Pancreas (tissue), 10 donors: ENCODE data around the gene GPN1. TPM values are rescaled to one million over a fixed set of nuclear protein-coding genes. Genes with fewer than 3 reads are reported as not detected.
A peak's percentile ranks its signal among the peaks of the same experiment; 100 is the strongest.

ENCODE experiments used
- ATAC-seq, 4 donors: fragments of 200-7000 bp; cut with Tn5 transposase; one replicate each; pipeline versions ENCODE4 v1.8.0 to v1.9.1; 2020; ENCODE audit warnings: mild to moderate bottlenecking in 4 of 4, moderate library complexity in 4 of 4
- DNase-seq, 6 donors: peaks; one replicate each; pipeline ENCODE4 v3.0.0-alpha.2; 2020
- FAIRE-seq: peaks from 2 replicates; lab custom pipeline; 2012; peaks lifted over from hg19 to GRCh38; lab: Jason Lieb, UNC
- H3K27ac ChIP-seq, 4 donors: fragments of 200-600 bp; sonication (generic); 1 replicate in 3 of 4; 2 replicates in 1 of 4; pipeline versions ENCODE4 v1.5.0 to v1.8.0; 2020
- H3K27me3 ChIP-seq, 4 donors: fragments of 200-600 bp; one replicate each; pipeline ENCODE4 v1.8.0; 2021
- H3K36me3 ChIP-seq, 3 donors: fragments of 200-600 bp; sonication (generic) in 1 of 3; one replicate each; pipeline versions ENCODE4 v1.5.0 to v1.8.0; 2020 to 2021
- H3K4me1 ChIP-seq, 3 donors: fragments of 200-600 bp; one replicate each; pipeline ENCODE4 v1.8.0; 2021
- H3K4me3 ChIP-seq, 4 donors: fragments of 200-600 bp; sonication (generic) in 2 of 4; one replicate each; pipeline versions ENCODE4 v1.5.0 to v1.8.0; 2020 to 2021
- H3K9me3 ChIP-seq, 4 donors: fragments of 200-600 bp; one replicate each; pipeline ENCODE4 v1.8.0; 2021
- WGBS, 2 donors: extraction: QIAGEN DNeasy Blood & Tissue Kit; methylation state at CpG; one replicate each; pipeline ENCODE4 v1.1.7; 2013; 5-methylcytosine and 5-hydroxymethylcytosine counted together
- intact Hi-C, 3 donors: fragments of 100-400 bp; cut with DNase I; formaldehyde crosslinking; loops; one replicate each; pipeline versions ENCODE4 v1.11.1 to v1.14.2; 2022
- polyA plus RNA-seq, 2 donors: library from polyadenylated mRNA; stranded (reverse); fragments of 200-250 nt; gene quantifications; one replicate each; pipeline ENCODE4 v1.2.3, GENCODE V29; 2013
- total RNA-seq, 6 donors: library from RNA; stranded (reverse); fragmentation: NEBNext Ultra II Directional in 4 of 6; extraction: Animal tissue kit (Norgen Biotek cat#: 25700) in 4 of 6; gene quantifications; one replicate each; pipeline versions ENCODE4 v1.2.1 to v1.2.4, GENCODE V29; 2021 to 2023
- TF ChIP-seq, protein P1 (sequence below), 4 donors: fragments of 200-600 bp; sonication (generic) in 3 of 4; IDR thresholded peaks; one replicate each; pipeline versions ENCODE4 v1.5.0 to v1.8.0; 2021; ENCODE audit warnings: antibody characterized with exemption in 4 of 4
- donor health status: healthy with polysubstance abuse.
- donor health status: DM: no; HTN: no; CAD: no; lungs with moderate emphysema.
- donor health status: DM: no; HTN: no; CAD: no.
- donor health status: control.
- donor health status: control.
- donor health status: Bipolar disorder and iron deficiency.
- donor health status: DM: yes; HTN: yes; CAD: no.
- donor health status: DM: no; HTN: no; CAD: no.
- donor health status: DM: no; HTN: no; CAD: no.
- donor health status: DM: yes; HTN: yes; CAD: no.

The GPN1 gene
- total and polyA plus RNA-seq, 8 donors = 7.9 to 17.0 (median 12.0) TPM

DNA sequence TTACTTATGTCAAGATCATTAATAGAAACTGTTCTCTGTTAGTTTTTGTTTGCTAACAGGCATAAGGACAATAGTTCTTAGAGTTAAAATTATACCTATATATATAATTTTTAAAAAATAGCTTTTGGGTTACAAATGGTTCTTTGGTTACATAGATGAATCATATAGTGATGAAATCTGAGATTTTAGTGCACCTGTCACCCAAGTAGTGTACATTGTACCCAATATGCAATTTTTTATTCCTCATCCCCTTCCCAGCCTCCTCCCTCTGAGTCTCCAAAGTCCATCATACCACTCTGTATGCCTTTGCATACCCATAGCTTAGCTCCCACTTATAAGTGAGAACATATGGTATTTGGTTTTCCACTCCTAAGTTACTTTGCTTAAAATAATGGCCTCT is 61.2 kb downstream of the GPN1 start:
- TF ChIP-seq, protein P1, sequence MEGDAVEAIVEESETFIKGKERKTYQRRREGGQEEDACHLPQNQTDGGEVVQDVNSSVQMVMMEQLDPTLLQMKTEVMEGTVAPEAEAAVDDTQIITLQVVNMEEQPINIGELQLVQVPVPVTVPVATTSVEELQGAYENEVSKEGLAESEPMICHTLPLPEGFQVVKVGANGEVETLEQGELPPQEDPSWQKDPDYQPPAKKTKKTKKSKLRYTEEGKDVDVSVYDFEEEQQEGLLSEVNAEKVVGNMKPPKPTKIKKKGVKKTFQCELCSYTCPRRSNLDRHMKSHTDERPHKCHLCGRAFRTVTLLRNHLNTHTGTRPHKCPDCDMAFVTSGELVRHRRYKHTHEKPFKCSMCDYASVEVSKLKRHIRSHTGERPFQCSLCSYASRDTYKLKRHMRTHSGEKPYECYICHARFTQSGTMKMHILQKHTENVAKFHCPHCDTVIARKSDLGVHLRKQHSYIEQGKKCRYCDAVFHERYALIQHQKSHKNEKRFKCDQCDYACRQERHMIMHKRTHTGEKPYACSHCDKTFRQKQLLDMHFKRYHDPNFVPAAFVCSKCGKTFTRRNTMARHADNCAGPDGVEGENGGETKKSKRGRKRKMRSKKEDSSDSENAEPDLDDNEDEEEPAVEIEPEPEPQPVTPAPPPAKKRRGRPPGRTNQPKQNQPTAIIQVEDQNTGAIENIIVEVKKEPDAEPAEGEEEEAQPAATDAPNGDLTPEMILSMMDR (IDR thresholded peaks at IDR 0.05) = no peak
- FAIRE-seq (peak; percentile 17), DNase-seq (no peak), ATAC-seq (no peak)
- H3K4me1 ChIP-seq = no peaks in the 10 kb centered on the region
- H3K4me3 ChIP-seq = no peak overlapping the region
- intact Hi-C loops = no loop called here
- H3K27ac ChIP-seq = no peak overlapping the region
- no peaks in the 10 kb centered on the region for H3K9me3 ChIP-seq
- H3K27me3 ChIP-seq = no peaks in the 10 kb centered on the region
- H3K36me3 ChIP-seq = peaks cover 0 to 32% (median 0%) of the 10 kb centered on the region in 3 donors

DNA sequence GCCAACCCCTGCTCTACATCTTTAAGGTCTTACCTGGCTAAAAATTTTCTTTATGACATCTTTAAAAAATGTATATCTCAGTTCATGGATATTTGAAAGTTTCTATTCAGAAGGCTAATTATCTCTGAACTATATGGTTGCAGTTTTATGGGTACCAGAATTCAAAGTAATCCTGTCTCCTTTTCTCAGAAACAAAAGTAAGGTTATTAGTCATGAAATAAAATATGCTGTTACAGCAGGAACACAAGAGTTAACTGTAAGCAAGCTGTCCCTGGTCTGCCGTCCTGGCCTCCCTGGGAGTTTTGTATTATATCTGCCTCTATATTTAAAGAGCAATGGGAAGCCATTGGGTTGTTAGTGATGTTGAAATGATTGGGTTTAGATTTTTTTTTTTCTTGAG is 68.8 kb downstream of the GPN1 start:
- no peaks in the 10 kb centered on the region for H3K27me3 ChIP-seq
- intact Hi-C loops = no loop called here
- H3K27ac ChIP-seq = no peak overlapping the region
- DNase-seq (no peak), ATAC-seq (no peak), FAIRE-seq (no peak)
- no peak overlapping the region for H3K4me3 ChIP-seq
- H3K9me3 ChIP-seq = no peaks in the 10 kb centered on the region
- H3K36me3 ChIP-seq = peaks cover 0 to 10% (median 0%) of the 10 kb centered on the region in 3 donors
- H3K4me1 ChIP-seq = peaks cover 0 to 3% (median 0%) of the 10 kb centered on the region in 3 donors
- whole genome bisulfite sequencing, 2 donors = 72 to 79% methylated on average over 1 of the region's 1 CpG
- TF ChIP-seq, protein P1 (IDR thresholded peaks at IDR 0.05) = no peak

Other genes with a start within 250 kb of the GPN1 start
- 10 to 100 TPM in 1 of 6 donors, 1 to 10 TPM in 5; 3.7 to 10.4 (median 7.6) TPM for gene ZNF513, start 248.3 kb upstream of the GPN1 start, total RNA-seq
- 10 to 100 TPM; 30.1 to 34.4 TPM for gene ZNF513, start 248.3 kb upstream of the GPN1 start, polyA plus RNA-seq
- 10 to 100 TPM; 23.6 to 37.8 (median 28.7) TPM for gene PPM1G, start 219.5 kb upstream of the GPN1 start, total RNA-seq
- gene PPM1G, start 219.5 kb upstream of the GPN1 start, polyA plus RNA-seq = 10 to 100 TPM; 28.6 to 31.8 TPM
- gene NRBP1, start 200.4 kb upstream of the GPN1 start, total RNA-seq = 10 to 100 TPM; 33.5 to 49.5 (median 38.0) TPM
- gene NRBP1, start 200.4 kb upstream of the GPN1 start, polyA plus RNA-seq = 10 to 100 TPM; 32.5 to 60.7 TPM
- 10 to 100 TPM; 21.6 to 36.5 (median 26.6) TPM for gene KRTCAP3, start 186.7 kb upstream of the GPN1 start, total RNA-seq
- gene KRTCAP3, start 186.7 kb upstream of the GPN1 start, polyA plus RNA-seq = 10 to 100 TPM; 29.5 to 33.0 TPM
- gene IFT172, start 139.3 kb upstream of the GPN1 start, total RNA-seq = 10 to 100 TPM; 10.1 to 28.2 (median 14.7) TPM
- gene IFT172, start 139.3 kb upstream of the GPN1 start, polyA plus RNA-seq = 10 to 100 TPM; 35.1 to 56.2 TPM
- 10 to 100 TPM in 1 of 6 donors, 1 to 10 TPM in 5; 3.1 to 12.7 (median 6.4) TPM for gene FNDC4, start 133.8 kb upstream of the GPN1 start, total RNA-seq
- gene FNDC4, start 133.8 kb upstream of the GPN1 start, polyA plus RNA-seq = 10 to 100 TPM in 1 of 2 donors, 1 to 10 TPM in 1; 8.5 to 11.8 TPM
- 1 to 10 TPM in 4 of 6 donors, under 1 TPM in 2; 0.56 to 3.2 (median 1.5) TPM for gene GCKR, start 132.2 kb upstream of the GPN1 start, total RNA-seq
- 1 to 10 TPM; 1.5 to 4.0 TPM for gene GCKR, start 132.2 kb upstream of the GPN1 start, polyA plus RNA-seq
- gene ZNF512, start 46.0 kb upstream of the GPN1 start, total RNA-seq = 10 to 100 TPM in 3 of 6 donors, 1 to 10 TPM in 3; 6.8 to 20.5 (median 10.0) TPM
- 10 to 100 TPM in 1 of 2 donors, 1 to 10 TPM in 1; 6.1 to 13.7 TPM for gene ZNF512, start 46.0 kb upstream of the GPN1 start, polyA plus RNA-seq
- 1 to 10 TPM; 1.1 to 3.1 (median 1.8) TPM for gene CCDC121, start within 50 bp of the GPN1 start, total RNA-seq
- 1 to 10 TPM; 1.6 to 2.0 TPM for gene CCDC121, start within 50 bp of the GPN1 start, polyA plus RNA-seq
- 10 to 100 TPM in 3 of 6 donors, 1 to 10 TPM in 3; 8.0 to 18.1 (median 9.9) TPM for gene SUPT7L, start 34.6 kb downstream of the GPN1 start, total RNA-seq
- gene SUPT7L, start 34.6 kb downstream of the GPN1 start, polyA plus RNA-seq = 10 to 100 TPM; 22.5 to 32.4 TPM
- gene SLC4A1AP, start 34.8 kb downstream of the GPN1 start, total RNA-seq = 10 to 100 TPM in 1 of 6 donors, 1 to 10 TPM in 5; 5.1 to 12.1 (median 8.1) TPM
- 10 to 100 TPM in 1 of 2 donors, 1 to 10 TPM in 1; 7.7 to 12.6 TPM for gene SLC4A1AP, start 34.8 kb downstream of the GPN1 start, polyA plus RNA-seq
- 10 to 100 TPM; 17.8 to 29.7 (median 26.0) TPM for gene MRPL33, start 142.7 kb downstream of the GPN1 start, total RNA-seq
- 100 to 1,000 TPM in 1 of 2 donors, 10 to 100 TPM in 1; 29.2 to 120 TPM for gene MRPL33, start 142.7 kb downstream of the GPN1 start, polyA plus RNA-seq